ENCODE measurements around the gene ZBED4.
A peak's percentile ranks its signal among the peaks of the same experiment; 100 is the strongest.

ZBED4 gene

DNA sequence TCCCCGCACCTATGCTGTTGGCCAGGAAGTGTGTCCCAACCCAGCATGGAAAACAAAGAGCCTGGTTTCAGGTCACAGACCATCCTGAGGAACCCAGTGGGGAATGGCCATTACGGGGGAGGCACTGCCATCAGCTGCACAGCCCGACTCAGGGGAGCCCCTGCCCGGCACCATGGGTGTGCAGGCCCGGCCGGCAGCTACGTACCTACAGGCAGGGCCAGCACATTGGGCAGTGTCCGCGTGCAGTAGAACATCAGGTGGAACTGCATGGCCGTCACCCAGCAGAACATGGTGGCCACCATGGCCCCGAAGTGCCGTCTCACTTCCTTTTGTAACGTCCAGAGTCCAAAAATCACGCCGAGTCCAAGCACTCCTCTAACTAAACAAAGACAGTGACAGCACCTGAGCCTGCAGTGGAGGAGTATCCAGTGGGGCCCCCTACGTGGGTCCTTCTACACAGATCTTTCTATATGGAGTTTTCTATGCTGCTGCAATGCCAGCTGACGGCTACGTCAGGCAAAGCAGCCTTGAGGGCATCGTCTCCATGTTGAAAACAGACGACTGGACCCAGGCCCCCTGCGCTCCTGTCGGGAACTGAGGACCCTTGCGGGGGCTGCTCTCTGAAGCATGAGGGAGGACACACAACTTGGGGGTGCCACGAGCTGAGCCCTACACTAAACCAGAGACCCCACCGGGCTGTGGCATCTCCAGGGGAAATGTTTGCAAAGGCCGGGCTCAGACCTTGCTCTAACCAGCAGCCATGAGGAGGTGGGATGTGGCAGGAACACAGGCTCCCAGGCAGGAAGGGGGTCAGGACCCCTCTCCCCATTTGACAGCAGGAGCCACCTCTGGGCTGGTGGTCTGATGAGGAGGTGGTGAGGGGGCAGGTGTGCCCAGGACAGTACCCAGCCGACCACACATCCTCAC lies 56.8 kb downstream of the ZBED4 start:
- Histone ChIP-seq H3K36me3 (ENCODE audit: insufficient read depth, low read length) (peaks cover 11% of the 10 kb centered on the region), H3K4me3 (ENCODE audit: low read length) (no peak overlapping the region), H3K9me3 (replicated peaks; ENCODE audit: low read length) (no peaks in the 10 kb centered on the region), H3K4me1 (ENCODE audit: control insufficient read depth, insufficient read depth, low read length) (no peaks in the 10 kb centered on the region), H3K9ac (ENCODE audit: low read depth, low read length) (no peak overlapping the region), H3K4me2 (ENCODE audit: low read length) (no peak overlapping the region), H3K27me3 (ENCODE audit: control insufficient read depth, insufficient read depth, low read length) (no peaks in the 10 kb centered on the region)

DNA sequence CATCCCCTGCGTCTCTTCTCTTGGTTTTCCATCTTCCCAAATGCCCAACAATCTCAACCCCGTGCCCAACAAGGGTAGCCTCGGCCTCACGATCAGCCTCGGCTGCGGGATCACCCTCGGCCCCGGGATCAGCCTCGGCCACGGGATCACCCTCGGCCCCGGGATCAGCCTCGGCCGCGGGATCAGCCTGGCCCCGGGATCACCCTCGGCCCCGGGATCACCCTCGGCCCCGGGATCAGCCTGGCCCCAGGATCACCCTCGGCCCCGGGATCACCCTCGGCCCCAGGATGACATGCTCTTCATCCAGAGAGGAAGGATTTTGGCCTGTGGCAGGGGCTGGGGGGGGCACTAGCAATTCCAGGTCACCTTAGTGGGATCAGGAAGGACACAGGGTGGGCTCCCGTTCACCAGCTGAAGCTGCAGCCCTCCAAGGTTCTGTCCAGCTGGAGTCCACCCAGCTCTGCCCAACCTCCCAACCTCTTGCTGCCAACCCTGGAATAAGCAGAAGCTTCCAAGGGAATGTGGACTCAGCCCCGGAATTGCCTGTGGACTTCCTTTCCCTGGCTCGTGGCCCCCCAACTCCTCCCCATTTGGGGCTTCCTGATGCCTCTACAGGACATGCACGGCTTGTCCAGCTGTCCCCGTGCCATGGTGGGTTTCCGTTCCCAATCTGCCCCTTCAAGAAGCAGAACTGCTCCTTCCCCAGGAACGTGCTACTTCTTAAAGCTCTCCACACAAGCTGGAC lies 58.4 kb downstream of the ZBED4 start:
- peaks cover 11% of the 10 kb centered on the region for H3K36me3 ChIP-seq (ENCODE audit: insufficient read depth, low read length)
- no peak overlapping the region for H3K4me3 ChIP-seq (ENCODE audit: low read length)
- H3K27me3 ChIP-seq (ENCODE audit: control insufficient read depth, insufficient read depth, low read length): no peaks in the 10 kb centered on the region
- H3K4me2 ChIP-seq (ENCODE audit: low read length): no peak overlapping the region
- H3K9ac ChIP-seq (ENCODE audit: low read depth, low read length): no peak overlapping the region
- no peaks in the 10 kb centered on the region for H3K9me3 ChIP-seq (replicated peaks; ENCODE audit: low read length)
- H3K4me1 ChIP-seq (ENCODE audit: control insufficient read depth, insufficient read depth, low read length): peaks cover under 1% of the 10 kb centered on the region

DNA sequence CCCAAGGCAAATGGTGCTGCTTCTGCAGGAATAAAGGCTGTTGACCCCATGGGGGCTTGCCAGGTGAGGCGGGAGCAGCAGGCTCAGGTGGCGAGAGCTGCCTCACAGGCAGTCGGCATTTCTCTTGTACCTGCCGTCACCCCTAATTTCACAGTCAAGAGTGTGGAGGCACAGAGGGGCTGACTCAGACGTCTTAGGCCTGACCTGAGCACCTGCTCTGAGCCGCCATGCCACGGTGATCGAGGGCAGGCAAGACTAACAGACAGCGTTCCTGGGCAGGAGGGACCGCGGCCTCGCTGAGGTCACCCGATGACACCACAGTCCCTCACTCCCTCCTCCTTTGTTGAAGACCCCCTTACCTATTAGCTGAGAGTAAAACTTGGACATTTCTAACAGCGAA lies 59.4 kb downstream of the ZBED4 start:
- Histone ChIP-seq H3K9me3 (replicated peaks; ENCODE audit: low read length) (no peaks in the 10 kb centered on the region), H3K9ac (ENCODE audit: low read depth, low read length) (no peak overlapping the region), H3K36me3 (ENCODE audit: insufficient read depth, low read length) (peaks cover 11% of the 10 kb centered on the region), H3K4me3 (ENCODE audit: low read length) (no peak overlapping the region), H3K4me2 (ENCODE audit: low read length) (no peak overlapping the region), H3K4me1 (ENCODE audit: control insufficient read depth, insufficient read depth, low read length) (peaks cover 7% of the 10 kb centered on the region), H3K27me3 (ENCODE audit: control insufficient read depth, insufficient read depth, low read length) (no peaks in the 10 kb centered on the region)

DNA sequence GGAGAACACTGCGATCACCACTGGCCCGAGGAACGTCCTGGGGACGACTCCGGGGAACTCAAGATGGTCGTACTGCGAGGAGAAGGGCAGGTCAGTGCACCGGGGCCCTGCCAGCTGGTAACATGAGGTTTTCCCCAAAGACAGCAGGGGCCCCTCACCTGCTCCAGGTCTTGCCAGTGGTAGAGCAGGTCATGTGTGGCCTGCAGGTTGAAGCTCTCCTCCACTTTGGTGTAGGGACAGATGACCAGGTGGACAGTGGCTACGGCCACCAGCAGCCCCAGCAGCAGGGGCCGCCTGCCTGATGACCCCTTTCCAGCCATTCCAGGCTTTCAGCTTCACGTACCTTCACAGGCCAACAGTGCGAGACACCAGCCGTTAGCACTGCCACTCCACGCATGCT lies 59.8 kb downstream of the ZBED4 start:
- Histone ChIP-seq H3K36me3 (ENCODE audit: insufficient read depth, low read length) (peaks cover 11% of the 10 kb centered on the region), H3K4me3 (ENCODE audit: low read length) (no peak overlapping the region)

DNA sequence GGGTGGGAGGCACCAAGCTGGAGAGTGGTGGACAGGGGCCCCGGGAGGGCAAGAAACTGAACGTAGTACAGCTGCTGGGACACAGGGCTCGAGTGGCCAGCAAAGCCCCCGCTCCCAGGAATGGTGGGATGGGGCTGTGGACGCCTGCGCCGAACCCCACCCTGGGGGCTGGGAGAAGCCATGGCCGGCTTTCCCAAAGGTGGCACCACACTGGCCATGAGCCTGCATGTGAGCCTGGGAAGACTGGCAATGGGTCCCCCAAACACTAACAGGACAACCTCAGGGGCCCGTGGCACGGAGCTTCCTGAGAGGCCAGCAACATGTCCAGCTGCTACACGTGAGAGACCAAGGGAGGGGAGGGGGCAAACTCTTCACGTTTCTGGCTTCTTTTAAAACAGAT lies 60.6 kb downstream of the ZBED4 start:
- H3K36me3 ChIP-seq (ENCODE audit: insufficient read depth, low read length): peaks cover 11% of the 10 kb centered on the region
- no peak overlapping the region for H3K4me2 ChIP-seq (ENCODE audit: low read length)
- H3K4me1 ChIP-seq (ENCODE audit: control insufficient read depth, insufficient read depth, low read length): peaks cover 12% of the 10 kb centered on the region
- no peaks in the 10 kb centered on the region for H3K27me3 ChIP-seq (ENCODE audit: control insufficient read depth, insufficient read depth, low read length)
- H3K9ac ChIP-seq (ENCODE audit: low read depth, low read length): no peak overlapping the region
- no peaks in the 10 kb centered on the region for H3K9me3 ChIP-seq (replicated peaks; ENCODE audit: low read length)
- no peak overlapping the region for H3K4me3 ChIP-seq (ENCODE audit: low read length)

More for the DNA sequence above, 59.8 kb downstream of the ZBED4 start:
- Histone ChIP-seq H3K27me3 (ENCODE audit: control insufficient read depth, insufficient read depth, low read length) (no peaks in the 10 kb centered on the region), H3K9me3 (replicated peaks; ENCODE audit: low read length) (no peaks in the 10 kb centered on the region), H3K4me2 (ENCODE audit: low read length) (no peak overlapping the region), H3K4me1 (ENCODE audit: control insufficient read depth, insufficient read depth, low read length) (peaks cover 7% of the 10 kb centered on the region), H3K9ac (ENCODE audit: low read depth, low read length) (no peak overlapping the region)

DNA sequence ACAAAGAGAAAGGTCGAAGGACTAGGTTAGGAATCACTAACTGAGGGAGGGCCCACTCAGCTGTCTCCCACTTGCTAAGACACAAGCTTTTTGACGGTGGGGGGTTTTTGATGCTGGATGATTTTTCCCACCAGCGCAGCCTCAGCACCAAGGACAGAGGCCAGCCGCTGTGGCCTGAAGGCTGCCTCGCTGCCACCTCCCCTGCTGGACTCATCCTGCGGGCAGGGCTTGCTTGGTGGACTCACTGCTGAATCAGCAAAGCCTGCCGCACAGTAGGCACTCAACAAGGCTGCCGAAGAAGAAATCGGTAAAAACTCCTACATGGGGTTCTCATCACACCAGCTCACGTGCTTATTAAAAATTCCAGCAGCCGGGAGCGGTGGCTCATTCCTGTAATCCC lies 62.0 kb downstream of the ZBED4 start:
- Histone ChIP-seq H3K4me3 (ENCODE audit: low read length) (no peak overlapping the region), H3K4me2 (ENCODE audit: low read length) (no peak overlapping the region), H3K9me3 (replicated peaks; ENCODE audit: low read length) (no peaks in the 10 kb centered on the region), H3K9ac (ENCODE audit: low read depth, low read length) (no peak overlapping the region), H3K36me3 (ENCODE audit: insufficient read depth, low read length) (peaks cover 16% of the 10 kb centered on the region), H3K27me3 (ENCODE audit: control insufficient read depth, insufficient read depth, low read length) (no peaks in the 10 kb centered on the region), H3K4me1 (ENCODE audit: control insufficient read depth, insufficient read depth, low read length) (peaks cover 16% of the 10 kb centered on the region)

DNA sequence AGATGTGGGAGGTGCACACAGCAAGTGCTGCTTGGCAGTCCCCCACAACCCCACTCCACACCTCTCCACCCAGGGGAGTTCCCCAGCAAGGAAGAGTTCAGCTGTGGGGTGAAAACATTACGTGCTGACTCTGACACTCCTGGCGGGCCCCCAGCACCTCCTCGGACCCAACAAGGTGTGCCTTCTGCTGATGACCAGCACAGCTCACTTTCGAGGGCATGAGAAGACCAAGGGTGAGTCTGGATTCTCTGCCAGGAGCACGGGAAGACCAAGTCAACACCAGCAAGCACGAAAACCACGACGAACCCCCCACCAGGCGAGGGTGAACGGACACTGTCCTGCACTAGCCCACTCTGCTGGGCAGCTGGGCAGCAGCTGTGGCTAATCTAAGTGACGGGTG lies 63.2 kb downstream of the ZBED4 start:
- H3K9ac ChIP-seq (ENCODE audit: low read depth, low read length): no peak overlapping the region
- H3K4me3 ChIP-seq (ENCODE audit: low read length): peak overlapping the region; percentile 84
- no peaks in the 10 kb centered on the region for H3K27me3 ChIP-seq (ENCODE audit: control insufficient read depth, insufficient read depth, low read length)
- H3K9me3 ChIP-seq (replicated peaks; ENCODE audit: low read length): no peaks in the 10 kb centered on the region
- H3K4me1 ChIP-seq (ENCODE audit: control insufficient read depth, insufficient read depth, low read length): peaks cover 16% of the 10 kb centered on the region
- H3K36me3 ChIP-seq (ENCODE audit: insufficient read depth, low read length): peaks cover 18% of the 10 kb centered on the region
- peak overlapping the region; percentile 90 for H3K4me2 ChIP-seq (ENCODE audit: low read length)

DNA sequence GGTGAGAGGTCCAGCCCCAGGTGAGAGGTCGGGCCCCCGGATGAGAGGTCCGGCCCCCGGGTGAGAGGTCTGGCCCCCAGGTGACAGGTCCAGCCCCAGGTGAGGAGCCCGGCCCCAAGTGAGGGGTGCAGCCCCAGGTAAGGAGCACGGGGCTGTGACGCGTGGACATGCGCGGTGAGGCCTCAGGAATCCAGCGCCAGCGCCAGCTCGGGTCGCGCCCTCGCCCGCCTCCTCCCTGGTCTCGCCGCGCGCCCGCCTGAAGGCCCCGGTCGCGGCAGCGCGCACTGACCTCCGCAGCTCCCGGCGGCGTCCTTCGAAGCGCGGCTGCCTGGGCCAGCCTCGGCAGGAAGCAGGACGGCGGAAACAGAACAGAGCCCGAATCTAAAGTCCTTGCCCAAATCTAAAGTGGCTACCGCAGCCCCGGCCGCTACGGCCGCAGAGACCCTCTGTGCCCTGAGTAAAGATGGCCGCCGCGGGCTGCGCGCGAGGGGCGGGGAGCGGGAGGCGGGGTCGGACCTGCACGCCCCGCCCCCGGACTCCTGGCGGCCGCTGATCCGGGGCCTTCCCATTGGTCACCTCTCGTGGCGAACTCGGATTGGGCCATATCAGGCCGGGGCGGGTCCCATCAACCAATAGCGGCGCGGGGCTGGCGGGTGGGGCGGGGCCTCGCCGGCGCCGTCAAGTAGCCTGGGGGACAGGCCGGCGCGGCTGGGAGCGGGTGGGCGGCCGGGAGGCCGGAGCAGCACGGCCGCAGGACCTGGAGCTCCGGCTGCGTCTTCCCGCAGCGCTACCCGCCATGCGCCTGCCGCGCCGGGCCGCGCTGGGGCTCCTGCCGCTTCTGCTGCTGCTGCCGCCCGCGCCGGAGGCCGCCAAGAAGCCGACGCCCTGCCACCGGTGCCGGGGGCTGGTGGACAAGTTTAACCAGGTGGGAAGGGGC lies 64.6 kb downstream of the ZBED4 start, which contains the start of the genes ALG12 and CRELD2:
Gene ALG12 (minus strand): TSS at position 465 of the 937 bp plus-strand sequence. CDS start 4,673 bp downstream, outside the sequence.
Gene CRELD2 (plus strand): TSS at position 661 of the 937 bp plus-strand sequence. CDS start 136 bp downstream, at position 797.
- Histone ChIP-seq H3K4me3 (ENCODE audit: low read length) (peak within 1 kb of the TSS; percentile 84), H3K27me3 (ENCODE audit: control insufficient read depth, insufficient read depth, low read length) (no peaks in the 10 kb centered on the region), H3K9me3 (replicated peaks; ENCODE audit: low read length) (no peaks in the 10 kb centered on the region), H3K4me1 (ENCODE audit: control insufficient read depth, insufficient read depth, low read length) (peaks cover 16% of the 10 kb centered on the region), H3K4me2 (ENCODE audit: low read length) (peak within 1 kb of the TSS; percentile 98), H3K36me3 (ENCODE audit: insufficient read depth, low read length) (peaks cover 13% of the 10 kb centered on the region), H3K9ac (ENCODE audit: low read depth, low read length) (peak within 1 kb of the TSS; percentile 88)

DNA sequence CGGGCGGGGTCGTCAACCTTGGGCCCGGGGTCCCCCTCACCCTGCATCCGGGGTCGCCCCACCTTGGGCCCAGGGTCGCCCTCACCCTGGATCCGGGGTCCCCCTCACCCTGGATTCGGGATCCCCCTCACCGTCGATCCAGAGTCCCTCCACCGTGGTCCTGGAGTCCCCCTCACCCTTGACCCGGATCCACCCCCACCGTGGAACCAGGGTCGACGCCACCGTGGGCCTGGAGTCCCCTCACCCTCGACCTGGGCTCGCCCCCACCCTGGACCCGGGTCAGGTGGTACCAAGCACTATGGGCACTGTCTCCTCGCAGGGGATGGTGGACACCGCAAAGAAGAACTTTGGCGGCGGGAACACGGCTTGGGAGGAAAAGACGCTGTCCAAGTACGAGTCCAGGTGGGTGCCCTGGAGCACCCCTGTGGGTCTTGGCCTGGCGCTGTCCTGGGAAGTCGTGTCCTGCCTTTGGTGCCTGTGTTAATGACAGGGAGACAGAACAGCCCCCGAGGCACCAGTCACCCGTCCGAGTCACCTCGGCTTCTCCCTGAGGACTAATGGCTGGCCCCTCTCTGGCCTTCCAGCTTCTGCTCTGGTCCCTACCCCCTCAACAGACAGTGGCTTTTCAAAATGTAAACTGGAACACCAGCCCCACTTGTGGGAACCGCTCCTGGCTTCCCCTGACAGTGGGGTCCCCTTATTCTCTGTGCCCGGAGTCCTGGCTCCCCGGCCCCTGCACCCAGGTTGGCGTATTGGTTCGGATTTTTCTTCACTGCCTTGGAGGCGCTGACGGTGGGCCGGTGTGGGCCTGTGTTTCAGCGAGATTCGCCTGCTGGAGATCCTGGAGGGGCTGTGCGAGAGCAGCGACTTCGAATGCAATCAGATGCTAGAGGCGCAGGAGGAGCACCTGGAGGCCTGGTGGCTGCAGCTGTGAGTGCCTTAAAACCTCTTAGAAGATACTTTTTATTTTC lies 65.6 kb downstream of the ZBED4 start:
- H3K27me3 ChIP-seq (ENCODE audit: control insufficient read depth, insufficient read depth, low read length): no peaks in the 10 kb centered on the region
- peak overlapping the region; percentile 98 for H3K4me2 ChIP-seq (ENCODE audit: low read length)
- peaks cover 16% of the 10 kb centered on the region for H3K4me1 ChIP-seq (ENCODE audit: control insufficient read depth, insufficient read depth, low read length)
- peak overlapping the region; percentile 86 for H3K9ac ChIP-seq (ENCODE audit: low read depth, low read length)
- H3K9me3 ChIP-seq (replicated peaks; ENCODE audit: low read length): no peaks in the 10 kb centered on the region
- peaks cover 10% of the 10 kb centered on the region for H3K36me3 ChIP-seq (ENCODE audit: insufficient read depth, low read length)
- H3K4me3 ChIP-seq (ENCODE audit: low read length): peak overlapping the region; percentile 83

DNA sequence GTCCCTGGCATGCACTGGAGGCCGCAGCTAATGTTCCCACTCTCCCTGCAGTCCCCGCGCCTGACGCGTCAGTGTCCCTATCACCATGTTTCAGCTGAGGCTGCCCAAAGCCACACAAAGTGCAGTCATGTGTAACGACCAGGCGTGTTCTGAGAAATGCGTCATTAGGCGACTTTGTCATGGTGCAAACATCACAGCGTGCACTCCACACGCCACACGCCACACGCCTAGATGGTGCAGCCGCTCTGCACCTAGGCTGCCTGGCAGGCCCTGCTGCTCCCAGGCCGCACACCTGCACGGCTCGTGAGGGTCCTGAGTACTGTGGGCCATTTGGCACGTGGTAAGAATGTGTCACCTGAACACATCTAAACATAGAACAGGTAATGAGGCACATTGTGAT lies 67.2 kb downstream of the ZBED4 start:
- Histone ChIP-seq H3K4me3 (ENCODE audit: low read length) (no peak overlapping the region), H3K9ac (ENCODE audit: low read depth, low read length) (no peak overlapping the region), H3K4me2 (ENCODE audit: low read length) (no peak overlapping the region), H3K9me3 (replicated peaks; ENCODE audit: low read length) (no peaks in the 10 kb centered on the region), H3K4me1 (ENCODE audit: control insufficient read depth, insufficient read depth, low read length) (peaks cover 16% of the 10 kb centered on the region), H3K27me3 (ENCODE audit: control insufficient read depth, insufficient read depth, low read length) (no peaks in the 10 kb centered on the region), H3K36me3 (ENCODE audit: insufficient read depth, low read length) (peaks cover 17% of the 10 kb centered on the region)
